ENCODE measurements around the gene NLRC5.

DNA sequence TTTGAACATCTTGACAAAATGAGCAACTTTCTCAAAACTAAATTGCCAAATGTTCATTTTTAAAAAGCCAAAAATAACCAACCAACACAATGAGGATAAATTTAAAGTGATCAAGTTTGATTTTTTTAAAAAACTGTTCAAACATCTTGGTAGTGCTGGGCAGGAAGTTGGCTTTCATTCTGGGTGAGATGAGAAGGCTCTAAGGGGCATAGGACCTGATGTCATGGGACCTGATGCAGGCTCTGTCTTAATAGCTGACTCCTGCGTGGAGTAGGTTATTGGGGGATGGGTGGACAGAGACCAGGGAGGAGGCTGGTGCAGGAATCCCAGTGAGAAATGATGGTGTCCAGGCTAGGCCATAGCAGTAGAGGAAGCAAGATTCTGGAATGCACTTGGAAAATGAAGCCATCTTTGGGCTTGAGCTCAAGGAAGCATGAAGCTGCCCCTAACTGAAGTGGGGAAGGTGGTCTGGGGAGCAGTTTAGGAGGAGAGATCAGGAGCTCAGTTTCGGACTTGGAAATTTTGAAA is 20.4 kb downstream of the NLRC5 start:
- TF ChIP-seq, protein P1, sequence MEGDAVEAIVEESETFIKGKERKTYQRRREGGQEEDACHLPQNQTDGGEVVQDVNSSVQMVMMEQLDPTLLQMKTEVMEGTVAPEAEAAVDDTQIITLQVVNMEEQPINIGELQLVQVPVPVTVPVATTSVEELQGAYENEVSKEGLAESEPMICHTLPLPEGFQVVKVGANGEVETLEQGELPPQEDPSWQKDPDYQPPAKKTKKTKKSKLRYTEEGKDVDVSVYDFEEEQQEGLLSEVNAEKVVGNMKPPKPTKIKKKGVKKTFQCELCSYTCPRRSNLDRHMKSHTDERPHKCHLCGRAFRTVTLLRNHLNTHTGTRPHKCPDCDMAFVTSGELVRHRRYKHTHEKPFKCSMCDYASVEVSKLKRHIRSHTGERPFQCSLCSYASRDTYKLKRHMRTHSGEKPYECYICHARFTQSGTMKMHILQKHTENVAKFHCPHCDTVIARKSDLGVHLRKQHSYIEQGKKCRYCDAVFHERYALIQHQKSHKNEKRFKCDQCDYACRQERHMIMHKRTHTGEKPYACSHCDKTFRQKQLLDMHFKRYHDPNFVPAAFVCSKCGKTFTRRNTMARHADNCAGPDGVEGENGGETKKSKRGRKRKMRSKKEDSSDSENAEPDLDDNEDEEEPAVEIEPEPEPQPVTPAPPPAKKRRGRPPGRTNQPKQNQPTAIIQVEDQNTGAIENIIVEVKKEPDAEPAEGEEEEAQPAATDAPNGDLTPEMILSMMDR (IDR thresholded peaks at IDR 0.05) = no peak
- TF ChIP-seq POLR2A (IDR thresholded peaks at IDR 0.05; ENCODE audit: low read depth) = no peak

Data from esophagus muscularis mucosa (tissue), 3 donors.